ENCODE data around the gene FKTN.

Gene FKTN

GRCh38 chr9:105633411-105633810, 75.5 kb downstream of the FKTN start:
- DNase-seq, result peak; percentile 24

GRCh38 chr9:105636331-105636730, 78.4 kb downstream of the FKTN start:
- DNase-seq, result no peak

- DNase-seq, result no peak
Measured at GRCh38 chr9:105637787-105638395, 80.0 kb downstream of the FKTN start.

- no peak for DNase-seq
Measured at GRCh38 chr9:105639936-105640335, 82.0 kb downstream of the FKTN start.

GRCh38 chr9:105643795-105644194, 85.9 kb downstream of the FKTN start:
- DNase-seq, result no peak

- no peak for DNase-seq
Measured at GRCh38 chr9:105646879-105647594, 89.1 kb downstream of the FKTN start.

GRCh38 chr9:105647595-105648349, 89.8 kb downstream of the FKTN start:
- no peak for DNase-seq

- no peak for DNase-seq
Measured at GRCh38 chr9:105651806-105652205, 93.9 kb downstream of the FKTN start.

GRCh38 chr9:105656131-105656921, 98.4 kb downstream of the FKTN start:
- peak; percentile 33 for DNase-seq

- DNase-seq, result no peak
Measured at GRCh38 chr9:105658351-105658750, 100.4 kb downstream of the FKTN start.

GRCh38 chr9:105661011-105661410, 103.1 kb downstream of the FKTN start:
- no peak for DNase-seq

- no peak for DNase-seq
Measured at GRCh38 chr9:105662184-105663104, 104.5 kb downstream of the FKTN start, which contains the start of gene TAL2. Gene TAL2 (plus strand): TSS chr9:105662457. CDS start chr9:105662497, 40 bp downstream.

- no peak for DNase-seq
Measured at GRCh38 chr9:105663914-105664313, 106.0 kb downstream of the FKTN start.

GRCh38 chr9:105667867-105668266, 109.9 kb downstream of the FKTN start:
- no peak for DNase-seq

GRCh38 chr9:105670315-105670714, 112.4 kb downstream of the FKTN start:
- DNase-seq, result no peak

- no peak for DNase-seq
Measured at GRCh38 chr9:105670775-105671174, 112.8 kb downstream of the FKTN start.

GRCh38 chr9:105672711-105673234, 114.8 kb downstream of the FKTN start:
- no peak for DNase-seq

GRCh38 chr9:105673850-105674387, 116.0 kb downstream of the FKTN start:
- DNase-seq, result no peak

- DNase-seq, result no peak
Measured at GRCh38 chr9:105676351-105676923, 118.5 kb downstream of the FKTN start.

GRCh38 chr9:105678163-105678562, 120.2 kb downstream of the FKTN start:
- DNase-seq, result no peak

GRCh38 chr9:105678781-105679180, 120.8 kb downstream of the FKTN start:
- DNase-seq, result no peak

Data from femur (tissue), 1 donor.